GM12891 (cell line): ENCODE measurements around the gene RACGAP1.

Source experiments
- DNase-seq: peaks from one replicate; pipeline ENCODE4 v3.0.0; 2011; ENCODE audit warnings: low spot score; ENCODE audit not compliant: insufficient read length
- FAIRE-seq: peaks from 2 replicates; lab custom pipeline; 2011; peaks lifted over from hg19 to GRCh38; lab: Jason Lieb, UNC
- PAX5 ChIP-seq: IDR thresholded peaks from 2 replicates; pipeline ENCODE4 v1.6.1; 2011; ENCODE audit warnings: low read length, moderate library complexity, mild to moderate bottlenecking; ENCODE audit not compliant: insufficient read depth, severe bottlenecking
- POLR2A ChIP-seq: IDR thresholded peaks from 2 replicates; pipeline ENCODE4 v1.6.1; 2011; ENCODE audit warnings: low read depth, low read length, control low read depth
- POLR2AphosphoS5 ChIP-seq: IDR thresholded peaks from 2 replicates; pipeline ENCODE4 v1.6.1; 2011; ENCODE audit warnings: low read depth, low read length, control low read depth
- POU2F2 ChIP-seq: IDR thresholded peaks from 2 replicates; pipeline ENCODE4 v1.6.1; 2011; ENCODE audit warnings: low read depth, mild to moderate bottlenecking, control low read depth, low read length, moderate library complexity
- SPI1 ChIP-seq: IDR thresholded peaks from 2 replicates; pipeline ENCODE4 v1.6.1; 2011; ENCODE audit warnings: low read depth, low read length, control low read depth
- TAF1 ChIP-seq: IDR thresholded peaks from 2 replicates; pipeline ENCODE4 v1.6.1; 2011; ENCODE audit warnings: low read depth, low read length, control low read depth

RACGAP1 gene

GRCh38 chr12:49972641-49973360, 52.5 kb downstream of the RACGAP1 start, which contains the start of gene AQP6:
AQP6 (plus strand) TSS chr12:49972947; CDS start chr12:49973174, 227 bp downstream.
- TF ChIP-seq POLR2AphosphoS5 (no peak), POLR2A (no peak), PAX5 (no peak), SPI1 (no peak), TAF1 (no peak), POU2F2 (no peak)
- no peak for FAIRE-seq
- no peak for DNase-seq

GRCh38 chr12:49972129-49972528, 53.2 kb downstream of the RACGAP1 start:
- TF ChIP-seq POU2F2, result no peak
- TF ChIP-seq SPI1, result no peak
- no peak for TF ChIP-seq POLR2A
- TF ChIP-seq PAX5, result no peak
- TF ChIP-seq POLR2AphosphoS5, result no peak
- no peak for TF ChIP-seq TAF1
- no peak for DNase-seq
- FAIRE-seq, result no peak

- TF ChIP-seq TAF1, result no peak
- no peak for TF ChIP-seq POLR2A
- TF ChIP-seq POLR2AphosphoS5, result no peak
- TF ChIP-seq SPI1, result no peak
- TF ChIP-seq POU2F2, result no peak
- no peak for TF ChIP-seq PAX5
- no peak for FAIRE-seq
Observed at GRCh38 chr12:49971141-49971540, 54.2 kb downstream of the RACGAP1 start.

GRCh38 chr12:49970658-49971057, 54.6 kb downstream of the RACGAP1 start:
- FAIRE-seq (no peak), DNase-seq (no peak)
- TF ChIP-seq POLR2AphosphoS5 (no peak), TAF1 (no peak), SPI1 (no peak), PAX5 (no peak), POLR2A (no peak)

More at GRCh38 chr12:49971141-49971540, 54.2 kb downstream of the RACGAP1 start:
- DNase-seq, result no peak

- no peak for FAIRE-seq
- no peak for DNase-seq
- TF ChIP-seq POU2F2 (no peak), TAF1 (no peak), POLR2AphosphoS5 (no peak), SPI1 (no peak), POLR2A (no peak), PAX5 (no peak)
Observed at GRCh38 chr12:49969651-49970429, 55.5 kb downstream of the RACGAP1 start.

GRCh38 chr12:49969027-49969426, 56.3 kb downstream of the RACGAP1 start:
- no peak for DNase-seq
- no peak for FAIRE-seq

GRCh38 chr12:49968471-49968870, 56.8 kb downstream of the RACGAP1 start:
- TF ChIP-seq SPI1 (no peak), POLR2AphosphoS5 (no peak), TAF1 (no peak), PAX5 (no peak), POLR2A (no peak), POU2F2 (no peak)
- FAIRE-seq (no peak), DNase-seq (no peak)

More at GRCh38 chr12:49969027-49969426, 56.3 kb downstream of the RACGAP1 start:
- TF ChIP-seq SPI1, result no peak
- TF ChIP-seq TAF1, result no peak
- no peak for TF ChIP-seq POLR2AphosphoS5
- TF ChIP-seq PAX5, result no peak
- TF ChIP-seq POU2F2, result no peak

- FAIRE-seq (no peak), DNase-seq (no peak)
- TF ChIP-seq PAX5, result no peak
- no peak for TF ChIP-seq POU2F2
- no peak for TF ChIP-seq SPI1
- TF ChIP-seq TAF1, result no peak
Observed at GRCh38 chr12:49967777-49968250, 57.5 kb downstream of the RACGAP1 start.

- peak; percentile 98 for FAIRE-seq
- TF ChIP-seq TAF1 (no peak), PAX5 (no peak), POU2F2 (no peak), POLR2A (no peak), POLR2AphosphoS5 (no peak), SPI1 (no peak)
- DNase-seq, result peak; percentile 94
Observed at GRCh38 chr12:49967042-49967776, 58.1 kb downstream of the RACGAP1 start.

- DNase-seq, result no peak
- FAIRE-seq, result no peak
- TF ChIP-seq TAF1 (no peak), SPI1 (no peak), POLR2A (no peak), PAX5 (no peak), POU2F2 (no peak), POLR2AphosphoS5 (no peak)
Observed at GRCh38 chr12:49966511-49967041, 58.7 kb downstream of the RACGAP1 start.
